Loucy (cell line): ENCODE results near the gene MKI67.
"Not testable (repeated sequence)": the region's sequence is repeated elsewhere in the genome, so short reads cannot be mapped to it uniquely, and the experiment has no call there.

Experiments
- H2AFZ ChIP-seq: fragments of 200-600 bp; sonication (generic); 2 replicates; pipeline ENCODE4 v1.6.0; 2016; ENCODE audit warnings: antibody characterized with exemption, mild to moderate bottlenecking, low read length, moderate library complexity
- H3F3A ChIP-seq: fragments of 200-600 bp; 2 replicates; pipeline ENCODE4 v1.6.0; 2016; ENCODE audit warnings: antibody characterized with exemption, low read depth, mild to moderate bottlenecking
- H3K27me3 ChIP-seq: fragments of 200-600 bp; sonication (generic); 2 replicates; pipeline ENCODE4 v1.6.1; 2014; ENCODE audit warnings: low read length, mild to moderate bottlenecking; ENCODE audit not compliant: insufficient read depth, poor library complexity, severe bottlenecking
- H3K36me3 ChIP-seq: fragments of 200-600 bp; sonication (generic); 2 replicates; pipeline ENCODE4 v1.6.1; 2016; ENCODE audit warnings: low read length; ENCODE audit not compliant: insufficient read depth
- H3K4me1 ChIP-seq: fragments of 200-600 bp; sonication (generic); 2 replicates; pipeline ENCODE4 v1.5.1; 2014; ENCODE audit warnings: low read length, mild to moderate bottlenecking; ENCODE audit not compliant: insufficient read depth, poor library complexity, severe bottlenecking
- H3K4me2 ChIP-seq: fragments of 200-600 bp; sonication (generic); 2 replicates; pipeline ENCODE4 v1.6.0; 2014; ENCODE audit warnings: antibody characterized with exemption, low read length, low read depth, mild to moderate bottlenecking; ENCODE audit not compliant: poor library complexity, severe bottlenecking
- H3K4me3 ChIP-seq: fragments of 200-600 bp; sonication (generic); 2 replicates; pipeline ENCODE4 v1.5.1; 2014; ENCODE audit warnings: low read length, mild to moderate bottlenecking, mixed read lengths; ENCODE audit not compliant: poor library complexity, severe bottlenecking
- H3K79me2 ChIP-seq: fragments of 200-600 bp; sonication (generic); 2 replicates; pipeline ENCODE4 v1.6.1; 2014; ENCODE audit warnings: low read length; ENCODE audit not compliant: insufficient read depth
- H3K9ac ChIP-seq: fragments of 200-600 bp; sonication (generic); 2 replicates; pipeline ENCODE4 v1.6.0; 2014; ENCODE audit warnings: mild to moderate bottlenecking, low read depth, low read length, moderate library complexity; ENCODE audit not compliant: poor library complexity, severe bottlenecking
- H3K9me2 ChIP-seq: fragments of 200-600 bp; sonication (generic); replicated peaks from 2 replicates; pipeline ENCODE4 v1.6.1; 2016; ENCODE audit warnings: low read depth, low read length, mixed read lengths
- H3K9me3 ChIP-seq: fragments of 200-600 bp; sonication (generic); 2 replicates; pipeline ENCODE4 v1.6.1; 2014; ENCODE audit warnings: mild to moderate bottlenecking, antibody characterized with exemption, low read length, low read depth; ENCODE audit not compliant: insufficient read depth
- H4K20me1 ChIP-seq: fragments of 200-600 bp; sonication (generic); 2 replicates; pipeline ENCODE4 v1.6.0; 2014; ENCODE audit warnings: antibody characterized with exemption, low read length, mild to moderate bottlenecking; ENCODE audit not compliant: insufficient read depth, poor library complexity, severe bottlenecking
- EZH2phosphoT487 ChIP-seq: fragments of 200-600 bp; IDR thresholded peaks from 2 replicates; pipeline ENCODE4 v1.6.1; 2018; ENCODE audit warnings: antibody characterized with exemption, mild to moderate bottlenecking, moderate library complexity, borderline replicate concordance
- TF ChIP-seq, protein P1 (sequence below): fragments of 200-600 bp; sonication (generic); conservative IDR thresholded peaks from 2 replicates; pipeline ENCODE4 v1.5.1; 2014; ENCODE audit warnings: mild to moderate bottlenecking, antibody characterized with exemption, low read length

Gene MKI67

DNA sequence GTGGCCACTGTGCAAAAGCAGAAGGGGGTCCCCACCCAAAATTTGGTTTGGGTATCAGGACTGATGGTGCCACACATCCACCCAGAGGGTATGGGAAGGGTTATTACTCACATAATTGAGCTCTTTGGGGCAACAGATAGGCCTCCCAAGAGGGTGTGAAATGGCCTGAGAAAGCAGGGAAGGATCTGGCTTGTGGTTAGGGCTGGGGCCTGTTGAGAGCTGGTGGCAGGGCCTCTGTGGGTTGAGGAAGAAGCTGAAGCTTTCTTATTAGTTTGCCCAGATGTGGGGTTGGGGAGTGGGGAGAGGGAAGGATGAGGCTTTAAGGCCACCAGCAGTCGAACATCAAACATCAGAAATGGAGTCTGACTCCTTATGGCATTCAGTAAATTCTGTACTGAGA is 18.3 kb upstream of the MKI67 start:
- no peak overlapping the region for H3K4me3 ChIP-seq

DNA sequence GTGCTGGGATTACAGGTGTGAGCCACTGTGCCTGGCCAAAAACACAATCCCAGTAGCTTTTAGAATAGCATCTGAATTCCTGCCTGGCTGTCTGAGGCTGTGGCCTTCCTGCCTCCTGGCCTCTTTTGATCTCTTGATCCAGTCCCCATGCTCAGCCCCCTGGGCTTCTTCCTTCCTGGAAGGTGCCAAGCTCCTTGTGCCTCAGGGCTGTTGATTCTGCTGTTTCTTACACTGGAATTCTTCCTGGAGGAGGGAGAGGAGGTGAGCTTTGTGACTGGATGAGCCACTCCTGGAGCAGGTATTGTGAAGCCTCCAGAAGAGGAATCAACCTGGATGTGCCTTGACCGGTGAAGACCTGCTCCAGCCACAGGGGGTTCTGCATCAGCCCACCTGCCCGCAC is 17.3 kb upstream of the MKI67 start:
- Histone ChIP-seq H3K4me3 (no peak overlapping the region), H4K20me1 (no peaks in the 10 kb centered on the region), H3K79me2 (no peaks in the 10 kb centered on the region), H3K9me2 (no peaks in the 10 kb centered on the region), H3K9ac (no peak overlapping the region), H3K4me2 (no peak overlapping the region), H2AFZ (no peak overlapping the region), H3F3A (no peaks in the 10 kb centered on the region), H3K27me3 (no peaks in the 10 kb centered on the region), H3K9me3 (no peaks in the 10 kb centered on the region), H3K4me1 (peaks cover 22% of the 10 kb centered on the region), H3K36me3 (no peaks in the 10 kb centered on the region)
- TF ChIP-seq, protein P1, sequence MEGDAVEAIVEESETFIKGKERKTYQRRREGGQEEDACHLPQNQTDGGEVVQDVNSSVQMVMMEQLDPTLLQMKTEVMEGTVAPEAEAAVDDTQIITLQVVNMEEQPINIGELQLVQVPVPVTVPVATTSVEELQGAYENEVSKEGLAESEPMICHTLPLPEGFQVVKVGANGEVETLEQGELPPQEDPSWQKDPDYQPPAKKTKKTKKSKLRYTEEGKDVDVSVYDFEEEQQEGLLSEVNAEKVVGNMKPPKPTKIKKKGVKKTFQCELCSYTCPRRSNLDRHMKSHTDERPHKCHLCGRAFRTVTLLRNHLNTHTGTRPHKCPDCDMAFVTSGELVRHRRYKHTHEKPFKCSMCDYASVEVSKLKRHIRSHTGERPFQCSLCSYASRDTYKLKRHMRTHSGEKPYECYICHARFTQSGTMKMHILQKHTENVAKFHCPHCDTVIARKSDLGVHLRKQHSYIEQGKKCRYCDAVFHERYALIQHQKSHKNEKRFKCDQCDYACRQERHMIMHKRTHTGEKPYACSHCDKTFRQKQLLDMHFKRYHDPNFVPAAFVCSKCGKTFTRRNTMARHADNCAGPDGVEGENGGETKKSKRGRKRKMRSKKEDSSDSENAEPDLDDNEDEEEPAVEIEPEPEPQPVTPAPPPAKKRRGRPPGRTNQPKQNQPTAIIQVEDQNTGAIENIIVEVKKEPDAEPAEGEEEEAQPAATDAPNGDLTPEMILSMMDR, result no peak
- no peak for TF ChIP-seq EZH2phosphoT487

More for the DNA sequence above, 18.3 kb upstream of the MKI67 start:
- TF ChIP-seq EZH2phosphoT487, result no peak
- TF ChIP-seq, protein P1, result no peak
- Histone ChIP-seq H3K79me2 (no peaks in the 10 kb centered on the region), H3F3A (no peaks in the 10 kb centered on the region), H2AFZ (no peak overlapping the region), H3K27me3 (no peaks in the 10 kb centered on the region), H3K9me2 (no peaks in the 10 kb centered on the region), H3K36me3 (no peaks in the 10 kb centered on the region), H4K20me1 (no peaks in the 10 kb centered on the region), H3K9me3 (no peaks in the 10 kb centered on the region), H3K4me1 (peaks cover 22% of the 10 kb centered on the region), H3K9ac (no peak overlapping the region), H3K4me2 (peak overlapping the region; percentile 26)

DNA sequence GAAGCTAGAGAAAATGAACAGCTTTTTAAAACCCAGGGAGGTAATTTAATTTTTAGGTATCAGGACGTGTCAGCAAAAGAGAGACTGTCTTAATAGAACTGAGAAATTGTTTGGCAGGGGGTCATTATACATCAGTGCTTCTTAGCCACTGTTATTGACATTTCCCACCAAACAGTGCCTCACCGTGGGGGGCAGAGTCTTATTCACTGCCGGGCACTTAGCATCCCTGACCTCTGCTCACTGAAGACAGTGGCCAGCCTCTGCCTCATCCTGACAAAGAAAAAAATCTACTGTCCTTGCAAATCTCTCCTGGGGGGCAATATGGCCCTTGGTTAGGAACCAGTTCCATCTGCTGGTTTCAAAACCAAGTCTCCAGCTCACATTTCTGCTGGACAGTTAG is 14.2 kb upstream of the MKI67 start:
- H2AFZ ChIP-seq, result no peak overlapping the region
- H3F3A ChIP-seq, result no peaks in the 10 kb centered on the region
- H3K4me2 ChIP-seq, result no peak overlapping the region
- H3K27me3 ChIP-seq, result no peaks in the 10 kb centered on the region
- no peaks in the 10 kb centered on the region for H3K36me3 ChIP-seq
- no peaks in the 10 kb centered on the region for H3K79me2 ChIP-seq
- H3K9me3 ChIP-seq, result no peaks in the 10 kb centered on the region
- no peaks in the 10 kb centered on the region for H4K20me1 ChIP-seq
- H3K4me1 ChIP-seq, result peaks cover 18% of the 10 kb centered on the region
- H3K9me2 ChIP-seq, result no peaks in the 10 kb centered on the region
- no peak overlapping the region for H3K4me3 ChIP-seq
- H3K9ac ChIP-seq, result no peak overlapping the region
- no peak for TF ChIP-seq EZH2phosphoT487
- TF ChIP-seq, protein P1, result no peak

DNA sequence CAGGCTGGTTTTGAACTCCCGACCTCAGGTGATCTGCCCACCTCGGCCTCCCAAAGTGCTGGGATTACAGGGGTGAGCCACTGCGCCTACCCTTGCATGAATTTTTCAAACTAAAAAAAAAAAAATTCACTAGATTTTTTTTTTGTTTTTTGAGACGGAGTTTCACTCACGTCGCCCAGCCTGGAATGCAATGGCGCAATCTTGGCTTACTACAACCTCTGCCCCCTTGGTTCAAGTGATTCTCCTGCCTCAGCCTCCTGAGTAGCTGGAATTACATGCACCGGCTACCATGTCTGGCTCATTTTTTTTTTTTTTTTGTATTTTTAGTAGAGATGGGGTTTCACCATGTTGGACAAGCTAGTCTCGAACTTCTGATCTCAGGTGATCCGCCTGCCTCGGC is 12.2 kb upstream of the MKI67 start:
- H2AFZ ChIP-seq, H3K4me2 ChIP-seq, H3K27me3 ChIP-seq: not testable (repeated sequence)

More for the DNA sequence above, 12.2 kb upstream of the MKI67 start:
- H3K4me3 ChIP-seq, H3F3A ChIP-seq, H3K4me1 ChIP-seq, H3K9me2 ChIP-seq, H3K9ac ChIP-seq, H3K36me3 ChIP-seq, H3K9me3 ChIP-seq, H3K79me2 ChIP-seq, H4K20me1 ChIP-seq: not testable (repeated sequence)
